Aorta (tissue), 5 donors: ENCODE data around the gene EXTL1. TPM values are rescaled to one million over a fixed set of nuclear protein-coding genes. Genes with fewer than 3 reads are reported as not detected.

Source experiments
- ATAC-seq: fragments of 200-7000 bp; cut with Tn5 transposase; one replicate; pipeline ENCODE4 v1.9.1; 2022; ENCODE audit warnings: moderate library complexity; ENCODE audit not compliant: low FRiP score
- DNase-seq, 2 donors: peaks; one replicate each; pipeline ENCODE4 v3.0.0-alpha.2; 2020
- H3K27ac ChIP-seq, 2 donors: one replicate each; pipeline ENCODE4 v1.5.1; 2013; ENCODE audit warnings: low read length in 2 of 2, mild to moderate bottlenecking in 2 of 2, moderate library complexity in 2 of 2, control low read depth in 1 of 2, inconsistent platforms in 1 of 2, low read depth in 1 of 2
- H3K27me3 ChIP-seq, 2 donors: one replicate each; pipeline ENCODE4 v1.6.1; 2013; ENCODE audit warnings: control low read depth in 1 of 2, low read length in 1 of 2, mild to moderate bottlenecking in 1 of 2, moderate library complexity in 1 of 2; ENCODE audit not compliant: insufficient read depth in 2 of 2, control insufficient read depth in 1 of 2
- H3K36me3 ChIP-seq, 2 donors: one replicate each; pipeline ENCODE4 v1.6.1; 2013; ENCODE audit warnings: control low read depth in 1 of 2, low read length in 1 of 2, mild to moderate bottlenecking in 1 of 2; ENCODE audit not compliant: insufficient read depth in 2 of 2, control insufficient read depth in 1 of 2
- H3K4me1 ChIP-seq, 2 donors: one replicate each; pipeline ENCODE4 v1.6.1; 2013; ENCODE audit warnings: low read length in 2 of 2, control low read depth in 1 of 2, mild to moderate bottlenecking in 1 of 2, moderate library complexity in 1 of 2; ENCODE audit not compliant: insufficient read depth in 2 of 2, control insufficient read depth in 1 of 2
- H3K4me3 ChIP-seq, 2 donors: one replicate each; pipeline ENCODE4 v1.5.1; 2013; ENCODE audit warnings: low read length in 2 of 2, control low read depth in 1 of 2, mild to moderate bottlenecking in 1 of 2
- H3K9me3 ChIP-seq: one replicate; pipeline ENCODE4 v1.6.1; 2013; ENCODE audit warnings: mild to moderate bottlenecking, low read length; ENCODE audit not compliant: control insufficient read depth
- whole genome bisulfite sequencing, 2 donors: extraction: QIAGEN DNeasy Blood & Tissue Kit; methylation state at CpG; one replicate each; pipeline ENCODE4 v1.1.7; 2013; 5-methylcytosine and 5-hydroxymethylcytosine counted together
- intact Hi-C, 2 donors: fragments of 100-400 bp; cut with DNase I; formaldehyde crosslinking; loops; one replicate each; pipeline versions ENCODE4 v1.14.2 to v1.15.0; 2022
- polyA plus RNA-seq, 2 donors: library from polyadenylated mRNA; stranded (reverse); fragments of 200-250 nt; gene quantifications; one replicate each; pipeline ENCODE4 v1.2.3, GENCODE V29; 2013
- total RNA-seq, 2 donors: library from RNA; stranded (reverse); fragmentation: NEBNext Ultra II Directional; extraction: Animal tissue kit (Norgen Biotek cat#: 25700); gene quantifications; one replicate each; pipeline ENCODE4 v1.2.1, GENCODE V29; 2021
- donor health status: healthy with polysubstance abuse.
- donor health status: Bipolar disorder and iron deficiency.
- donor health status: DM: no; HTN: no; CAD: no.
- donor health status: DM: no; HTN: no; CAD: no.
- donor health status: DM: yes; HTN: yes; CAD: no.

The EXTL1 gene
- total and polyA plus RNA-seq, 4 donors, result 0.29 to 1.3 (median 0.33) TPM; not detected in 1

GRCh38 chr1:26041978-26042377 is 20.4 kb downstream of the EXTL1 start:
- no peak for ATAC-seq

GRCh38 chr1:26043765-26044164 is 22.2 kb downstream of the EXTL1 start:
- Histone ChIP-seq H3K4me3 (no peak overlapping the region), H3K36me3 (no peaks in the 10 kb centered on the region), H3K4me1 (no peaks in the 10 kb centered on the region), H3K9me3 (no peaks in the 10 kb centered on the region), H3K27me3 (no peaks in the 10 kb centered on the region), H3K27ac (no peak overlapping the region)
- DNase-seq, result no peak
- 94 to 96% methylated on average over 2 of the region's 2 CpGs for WGBS, 2 donors
- ATAC-seq, result no peak
- intact Hi-C loops, result no loop called here

More at GRCh38 chr1:26041978-26042377, 20.4 kb downstream of the EXTL1 start:
- no peaks in the 10 kb centered on the region for H3K4me1 ChIP-seq
- H3K27ac ChIP-seq, result no peak overlapping the region
- no peaks in the 10 kb centered on the region for H3K36me3 ChIP-seq
- DNase-seq, result no peak
- intact Hi-C loops, result no loop called here
- H3K4me3 ChIP-seq, result no peak overlapping the region
- WGBS, 2 donors, result 66 to 68% methylated on average over 4 of the region's 4 CpGs
- no peaks in the 10 kb centered on the region for H3K9me3 ChIP-seq
- H3K27me3 ChIP-seq, result no peaks in the 10 kb centered on the region

GRCh38 chr1:26044414-26044813 is 22.8 kb downstream of the EXTL1 start:
- Histone ChIP-seq H3K4me1 (no peaks in the 10 kb centered on the region), H3K4me3 (no peak overlapping the region), H3K36me3 (no peaks in the 10 kb centered on the region), H3K9me3 (no peaks in the 10 kb centered on the region), H3K27me3 (no peaks in the 10 kb centered on the region), H3K27ac (no peak overlapping the region)
- no peak for ATAC-seq
- intact Hi-C loops, result no loop called here
- WGBS, 2 donors, result 95 to 97% methylated on average over 3 of the region's 3 CpGs
- DNase-seq, result peak in 1 of 2 donors; percentile 12

DNA sequence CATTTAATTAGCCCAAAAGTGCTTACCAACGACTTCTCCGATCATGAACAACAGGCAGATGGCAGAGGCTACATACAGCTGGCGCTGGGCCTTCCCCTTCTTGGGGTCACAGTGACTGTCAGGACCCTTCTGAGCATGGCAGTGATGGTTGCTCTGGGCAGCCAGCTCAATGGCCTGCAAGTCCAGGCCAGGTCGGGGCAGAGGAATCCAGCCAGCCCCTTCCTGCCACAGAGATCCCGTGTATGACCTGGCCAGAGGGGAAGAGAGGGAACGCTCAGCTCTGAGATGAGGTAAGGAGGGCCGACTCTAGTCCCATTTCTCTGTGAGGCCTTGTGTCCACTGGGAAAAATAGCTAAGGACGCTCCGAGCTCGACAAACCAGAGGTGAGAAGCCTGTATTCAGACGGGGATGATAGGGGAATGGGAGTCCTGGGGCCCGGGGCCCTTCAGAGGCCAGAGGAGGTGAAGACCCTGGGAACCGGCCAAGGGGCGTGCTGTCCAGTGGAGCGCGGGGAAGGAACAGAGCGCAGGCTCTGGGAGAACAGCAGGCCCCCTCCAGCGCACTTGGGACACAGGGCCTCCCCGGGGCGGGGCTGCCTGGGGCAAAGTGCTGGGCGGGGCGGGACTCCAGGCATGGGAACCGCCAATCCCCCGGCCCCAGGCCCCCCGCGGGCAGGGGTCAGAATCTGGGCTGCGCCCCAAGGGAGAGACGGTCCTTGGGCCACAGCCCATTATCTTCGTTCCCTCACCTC is 23.6 kb downstream of the EXTL1 start:
- no peaks in the 10 kb centered on the region for H3K36me3 ChIP-seq

GRCh38 chr1:26045722-26046245 is 24.2 kb downstream of the EXTL1 start, which contains the start of gene SLC30A2:
TSS of gene SLC30A2 (minus strand) at chr1:26046118. CDS start at chr1:26045896, 222 bp downstream.
- 0 to 1% methylated on average over 60 to 62 of the region's 62 CpGs for WGBS, 2 donors
- intact Hi-C loops, result no loop called here
- Histone ChIP-seq H3K27ac (no peak within 1 kb of the TSS), H3K9me3 (no peaks in the 10 kb centered on the region), H3K4me1 (no peaks in the 10 kb centered on the region), H3K4me3 (no peak within 1 kb of the TSS), H3K36me3 (no peaks in the 10 kb centered on the region), H3K27me3 (no peaks in the 10 kb centered on the region)
- no peak for ATAC-seq
- peak in 1 of 2 donors; percentile 70 for DNase-seq

More for the DNA sequence above, 23.6 kb downstream of the EXTL1 start:
- H3K9me3 ChIP-seq, result no peaks in the 10 kb centered on the region
- no peak for ATAC-seq
- H3K27me3 ChIP-seq, result no peaks in the 10 kb centered on the region
- H3K4me3 ChIP-seq, result no peak overlapping the region
- no peaks in the 10 kb centered on the region for H3K4me1 ChIP-seq
- H3K27ac ChIP-seq, result no peak overlapping the region
- WGBS, 2 donors, result 45 to 47% methylated on average over 27 to 29 of the region's 29 CpGs
- DNase-seq, result peak in 1 of 2 donors; percentile 59
- intact Hi-C loops, result no loop called here

GRCh38 chr1:26046246-26047095 is 24.9 kb downstream of the EXTL1 start:
- no peak overlapping the region for H3K4me3 ChIP-seq
- intact Hi-C loops, result no loop called here
- 10 to 11% methylated on average over 57 of the region's 57 CpGs for WGBS, 2 donors

DNA sequence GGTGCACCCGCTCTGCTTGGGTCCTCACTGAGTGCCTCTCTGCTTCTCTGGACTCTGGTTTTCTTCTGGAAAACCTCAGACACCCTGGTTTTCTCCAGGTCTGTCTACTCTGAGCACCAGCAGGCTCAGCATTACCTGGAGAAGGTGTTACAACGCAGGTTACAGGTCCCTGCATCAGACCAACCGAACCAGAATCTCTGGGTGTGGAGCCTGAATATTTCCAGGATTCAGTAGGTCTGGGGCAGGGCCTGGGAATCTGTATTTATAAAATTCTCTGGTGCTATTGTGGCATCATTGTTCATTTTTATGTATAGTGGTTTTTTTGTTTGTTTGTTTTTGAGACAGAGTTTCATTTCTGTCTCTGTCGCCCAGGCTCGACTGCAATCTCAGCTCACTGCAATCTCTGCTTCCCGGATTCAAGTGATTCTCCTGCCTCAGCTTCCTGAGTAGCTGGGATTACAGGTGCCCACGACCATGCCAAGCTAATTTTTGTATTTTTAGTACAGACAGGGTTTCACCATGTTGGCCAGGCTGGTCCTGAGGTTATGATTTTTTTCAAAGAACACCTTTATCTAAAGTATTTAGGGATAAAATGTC is 25.8 kb downstream of the EXTL1 start:
- no peaks in the 10 kb centered on the region for H3K4me1 ChIP-seq
- H3K9me3 ChIP-seq, result no peaks in the 10 kb centered on the region
- intact Hi-C loops, result no loop called here
- H3K27me3 ChIP-seq, result no peaks in the 10 kb centered on the region
- no peak overlapping the region for H3K27ac ChIP-seq
- ATAC-seq (no peak), DNase-seq (no peak)
- no peaks in the 10 kb centered on the region for H3K36me3 ChIP-seq
- H3K4me3 ChIP-seq, result no peak overlapping the region
- 91 to 92% methylated on average over 7 of the region's 7 CpGs for WGBS, 2 donors

More at GRCh38 chr1:26046246-26047095, 24.9 kb downstream of the EXTL1 start:
- Histone ChIP-seq H3K27ac (no peak overlapping the region), H3K4me1 (no peaks in the 10 kb centered on the region), H3K36me3 (no peaks in the 10 kb centered on the region), H3K27me3 (no peaks in the 10 kb centered on the region), H3K9me3 (no peaks in the 10 kb centered on the region)
- ATAC-seq (no peak), DNase-seq (peak in 1 of 2 donors; percentile 72)

GRCh38 chr1:26049531-26050247 is 28.1 kb downstream of the EXTL1 start:
- H3K27me3 ChIP-seq, result no peaks in the 10 kb centered on the region
- ATAC-seq, result no peak

More at GRCh38 chr1:26049531-26050247, 28.1 kb downstream of the EXTL1 start:
- 72 to 75% methylated on average over 10 of the region's 10 CpGs for WGBS, 2 donors
- no peak for DNase-seq
- Histone ChIP-seq H3K4me1 (no peaks in the 10 kb centered on the region), H3K4me3 (no peak overlapping the region), H3K36me3 (no peaks in the 10 kb centered on the region), H3K9me3 (no peaks in the 10 kb centered on the region), H3K27ac (no peak overlapping the region)
- intact Hi-C loops, result no loop called here
